Endothelial cell (in vitro differentiated cells): ENCODE results near the gene PCDHB3. TPM values are rescaled to one million over a fixed set of nuclear protein-coding genes. Genes with fewer than 3 reads are reported as not detected.
"Not testable (repeated sequence)": the region's sequence is repeated elsewhere in the genome, so short reads cannot be mapped to it uniquely, and the experiment has no call there.

Experiments
- DNase-seq: peaks from one replicate; pipeline ENCODE4 v3.0.0; 2021; ENCODE audit warnings: low spot score
- H3K27ac Mint-ChIP-seq: one replicate; pipeline ENCODE4 v1.8.0; 2021; ENCODE audit warnings: mixed read lengths, inconsistent platforms; ENCODE audit not compliant: unreplicated experiment
- H3K27me3 Mint-ChIP-seq: one replicate; pipeline ENCODE4 v1.8.0; 2021; ENCODE audit warnings: mild to moderate bottlenecking, moderate library complexity, mixed read lengths, inconsistent platforms; ENCODE audit not compliant: unreplicated experiment
- H3K36me3 Mint-ChIP-seq: one replicate; pipeline ENCODE4 v1.8.0; 2021; ENCODE audit warnings: mild to moderate bottlenecking, low read depth, mixed read lengths, inconsistent platforms; ENCODE audit not compliant: unreplicated experiment
- H3K4me1 Mint-ChIP-seq: one replicate; pipeline ENCODE4 v1.8.0; 2021; ENCODE audit warnings: mild to moderate bottlenecking, mixed read lengths, inconsistent platforms; ENCODE audit not compliant: unreplicated experiment
- H3K4me3 Mint-ChIP-seq: one replicate; pipeline ENCODE4 v1.8.0; 2021; ENCODE audit warnings: mild to moderate bottlenecking, mixed read lengths, inconsistent platforms; ENCODE audit not compliant: unreplicated experiment
- H3K9me3 Mint-ChIP-seq: one replicate; pipeline ENCODE4 v1.8.0; 2021; ENCODE audit warnings: mixed read lengths, inconsistent platforms; ENCODE audit not compliant: unreplicated experiment
- total RNA-seq: library from RNA; stranded (reverse); fragmentation: NEBNext Ultra II Directional; extraction: Animal tissue kit (Norgen Biotek cat#: 25700); gene quantifications from one replicate; pipeline ENCODE4 v1.2.1, GENCODE V29; 2021; ENCODE audit not compliant: unreplicated experiment
- TF ChIP-seq, protein P1 (sequence below): fragments of 200-600 bp; sonication (generic); IDR thresholded peaks from one replicate; pipeline ENCODE4 v1.5.0; 2021; ENCODE audit warnings: antibody characterized with exemption; ENCODE audit not compliant: unreplicated experiment

The PCDHB3 gene
- total RNA-seq, 1 donor from 2014 or later, result 6.5 TPM

- DNase-seq, result no peak
- no peaks in the 10 kb centered on the region for H3K4me1 Mint-ChIP-seq
- H3K9me3 Mint-ChIP-seq, result no peaks in the 10 kb centered on the region
- H3K36me3 Mint-ChIP-seq, result peaks cover 16% of the 10 kb centered on the region
- TF ChIP-seq, protein P1, sequence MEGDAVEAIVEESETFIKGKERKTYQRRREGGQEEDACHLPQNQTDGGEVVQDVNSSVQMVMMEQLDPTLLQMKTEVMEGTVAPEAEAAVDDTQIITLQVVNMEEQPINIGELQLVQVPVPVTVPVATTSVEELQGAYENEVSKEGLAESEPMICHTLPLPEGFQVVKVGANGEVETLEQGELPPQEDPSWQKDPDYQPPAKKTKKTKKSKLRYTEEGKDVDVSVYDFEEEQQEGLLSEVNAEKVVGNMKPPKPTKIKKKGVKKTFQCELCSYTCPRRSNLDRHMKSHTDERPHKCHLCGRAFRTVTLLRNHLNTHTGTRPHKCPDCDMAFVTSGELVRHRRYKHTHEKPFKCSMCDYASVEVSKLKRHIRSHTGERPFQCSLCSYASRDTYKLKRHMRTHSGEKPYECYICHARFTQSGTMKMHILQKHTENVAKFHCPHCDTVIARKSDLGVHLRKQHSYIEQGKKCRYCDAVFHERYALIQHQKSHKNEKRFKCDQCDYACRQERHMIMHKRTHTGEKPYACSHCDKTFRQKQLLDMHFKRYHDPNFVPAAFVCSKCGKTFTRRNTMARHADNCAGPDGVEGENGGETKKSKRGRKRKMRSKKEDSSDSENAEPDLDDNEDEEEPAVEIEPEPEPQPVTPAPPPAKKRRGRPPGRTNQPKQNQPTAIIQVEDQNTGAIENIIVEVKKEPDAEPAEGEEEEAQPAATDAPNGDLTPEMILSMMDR, result no peak
- no peak overlapping the region for H3K27ac Mint-ChIP-seq
- no peaks in the 10 kb centered on the region for H3K27me3 Mint-ChIP-seq
- H3K4me3 Mint-ChIP-seq, result peak overlapping the region; percentile 29
Observed at GRCh38 chr5:141150224-141150992, 50.1 kb downstream of the PCDHB3 start.

- Mint-ChIP-seq H3K4me3 (peak overlapping the region; percentile 57), H3K9me3 (no peaks in the 10 kb centered on the region), H3K27me3 (no peaks in the 10 kb centered on the region), H3K36me3 (peaks cover 16% of the 10 kb centered on the region), H3K4me1 (no peaks in the 10 kb centered on the region), H3K27ac (no peak overlapping the region)
- TF ChIP-seq, protein P1, result no peak
- DNase-seq, result no peak
Observed at GRCh38 chr5:141150993-141151325, 50.7 kb downstream of the PCDHB3 start.

- peaks cover 21% of the 10 kb centered on the region for H3K36me3 Mint-ChIP-seq
- not testable (repeated sequence) for H3K27me3 Mint-ChIP-seq, H3K27ac Mint-ChIP-seq, DNase-seq, H3K4me3 Mint-ChIP-seq, H3K9me3 Mint-ChIP-seq, H3K4me1 Mint-ChIP-seq
Observed at GRCh38 chr5:141151632-141152031, 51.4 kb downstream of the PCDHB3 start.

DNA sequence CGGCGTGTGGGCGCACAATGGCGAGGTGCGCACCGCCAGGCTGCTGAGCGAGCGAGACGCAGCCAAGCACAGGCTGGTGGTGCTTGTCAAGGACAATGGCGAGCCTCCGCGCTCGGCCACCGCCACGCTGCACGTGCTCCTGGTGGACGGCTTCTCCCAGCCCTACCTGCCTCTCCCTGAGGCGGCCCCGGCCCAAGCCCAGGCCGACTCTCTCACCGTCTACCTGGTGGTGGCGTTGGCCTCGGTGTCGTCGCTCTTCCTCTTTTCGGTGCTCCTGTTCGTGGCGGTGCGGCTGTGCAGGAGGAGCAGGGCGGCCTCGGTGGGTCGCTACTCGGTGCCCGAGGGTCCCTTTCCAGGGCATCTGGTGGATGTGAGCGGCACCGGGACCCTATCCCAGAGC lies 51.8 kb downstream of the PCDHB3 start:
- H3K27me3 Mint-ChIP-seq, H3K4me1 Mint-ChIP-seq, DNase-seq, H3K9me3 Mint-ChIP-seq, H3K27ac Mint-ChIP-seq: not testable (repeated sequence)
- peaks cover 25% of the 10 kb centered on the region for H3K36me3 Mint-ChIP-seq
- peak overlapping the region; percentile 71 for H3K4me3 Mint-ChIP-seq

Other genes starting within 250 kb of the PCDHB3 start
- gene PCDHA10, start 244.6 kb upstream of the PCDHB3 start, total RNA-seq, result 16.9 TPM
- gene PCDHA11, start 231.5 kb upstream of the PCDHB3 start, total RNA-seq, result 7.8 TPM
- 9.7 TPM for gene PCDHA12, start 225.2 kb upstream of the PCDHB3 start, total RNA-seq
- 2.5 TPM for gene PCDHA13, start 218.3 kb upstream of the PCDHB3 start, total RNA-seq
- gene PCDHAC1, start 174.2 kb upstream of the PCDHB3 start, total RNA-seq, result 7.5 TPM
- gene PCDHAC2, start 134.0 kb upstream of the PCDHB3 start, total RNA-seq, result 5.2 TPM
- not detected for gene PCDHB1, start 49.1 kb upstream of the PCDHB3 start, total RNA-seq
- 44.9 TPM for gene PCDHB2, start 5.9 kb upstream of the PCDHB3 start, total RNA-seq
- 2.3 TPM for gene PCDHB4, start 21.3 kb downstream of the PCDHB3 start, total RNA-seq
- 7.8 TPM for gene PCDHB5, start 34.7 kb downstream of the PCDHB3 start, total RNA-seq
- 1.1 TPM for gene PCDHB6, start 49.6 kb downstream of the PCDHB3 start, total RNA-seq
- gene PCDHB7, start 72.2 kb downstream of the PCDHB3 start, total RNA-seq, result 4.6 TPM
- 9.2 TPM for gene PCDHB8, start 77.3 kb downstream of the PCDHB3 start, total RNA-seq
- 10.9 TPM for gene PCDHB16, start 81.9 kb downstream of the PCDHB3 start, total RNA-seq
- gene PCDHB9, start 86.7 kb downstream of the PCDHB3 start, total RNA-seq, result 15.2 TPM
- gene PCDHB10, start 91.9 kb downstream of the PCDHB3 start, total RNA-seq, result 10.3 TPM
- 6.4 TPM for gene PCDHB11, start 99.2 kb downstream of the PCDHB3 start, total RNA-seq
- gene PCDHB12, start 108.2 kb downstream of the PCDHB3 start, total RNA-seq, result 8.4 TPM
- 7.1 TPM for gene PCDHB13, start 113.4 kb downstream of the PCDHB3 start, total RNA-seq
- gene PCDHB14, start 122.9 kb downstream of the PCDHB3 start, total RNA-seq, result 8.4 TPM
- 10.5 TPM for gene PCDHB15, start 144.9 kb downstream of the PCDHB3 start, total RNA-seq
- gene SLC25A2, start 203.6 kb downstream of the PCDHB3 start, total RNA-seq, result 0.62 TPM
- 86.4 TPM for gene TAF7, start 220.3 kb downstream of the PCDHB3 start, total RNA-seq
- gene PCDHGA1, start 230.0 kb downstream of the PCDHB3 start, total RNA-seq, result 1.4 TPM
- gene PCDHGA2, start 238.3 kb downstream of the PCDHB3 start, total RNA-seq, result 1.6 TPM
- gene PCDHGA3, start 243.4 kb downstream of the PCDHB3 start, total RNA-seq, result 1.4 TPM
- gene PCDHGB1, start 249.6 kb downstream of the PCDHB3 start, total RNA-seq, result 3.1 TPM